Liver (tissue), 9 donors: ENCODE measurements around the gene LRRTM3. TPM values are rescaled to one million over a fixed set of nuclear protein-coding genes. Genes with fewer than 3 reads are reported as not detected.

Source experiments
- DNase-seq: peaks from one replicate; pipeline ENCODE4 v3.0.0-alpha.2; 2017; ENCODE audit warnings: low spot score
- H3K27ac ChIP-seq, 2 donors: one replicate each; pipeline ENCODE4 v1.7.0; 2013; ENCODE audit warnings: inconsistent platforms in 2 of 2, low read length in 2 of 2, control low read depth in 1 of 2, low read depth in 1 of 2, mild to moderate bottlenecking in 1 of 2
- H3K27me3 ChIP-seq, 4 donors: one replicate each; pipeline versions ENCODE4 v1.6.1 to v1.7.0; 2013; ENCODE audit warnings: low read length in 3 of 4, inconsistent platforms in 1 of 4, mild to moderate bottlenecking in 1 of 4, moderate library complexity in 1 of 4; ENCODE audit not compliant: control insufficient read depth in 4 of 4, insufficient read depth in 4 of 4
- H3K36me3 ChIP-seq, 4 donors: one replicate each; pipeline versions ENCODE4 v1.6.1 to v1.7.0; 2013; ENCODE audit warnings: low read length in 3 of 4, mild to moderate bottlenecking in 3 of 4, low read depth in 1 of 4, moderate library complexity in 1 of 4; ENCODE audit not compliant: control insufficient read depth in 4 of 4, insufficient read depth in 3 of 4
- H3K4me1 ChIP-seq, 4 donors: one replicate each; pipeline versions ENCODE4 v1.6.1 to v1.7.0; 2013; ENCODE audit warnings: low read length in 3 of 4, mild to moderate bottlenecking in 3 of 4, moderate library complexity in 1 of 4; ENCODE audit not compliant: control insufficient read depth in 4 of 4, insufficient read depth in 4 of 4
- H3K4me3 ChIP-seq, 3 donors: one replicate each; pipeline versions ENCODE4 v1.6.1 to v1.7.0; 2013; ENCODE audit warnings: low read length in 3 of 3, control low read depth in 1 of 3, low read depth in 1 of 3, mild to moderate bottlenecking in 1 of 3
- H3K9ac ChIP-seq, 2 donors: one replicate each; pipeline ENCODE4 v1.7.0; 2013; ENCODE audit warnings: low read length in 2 of 2, mild to moderate bottlenecking in 2 of 2, moderate library complexity in 2 of 2, control low read depth in 1 of 2, low read depth in 1 of 2
- H3K9me3 ChIP-seq, 4 donors: one replicate each; pipeline versions ENCODE4 v1.6.1 to v1.7.0; 2013; ENCODE audit warnings: low read length in 3 of 4; ENCODE audit not compliant: control insufficient read depth in 4 of 4
- ATF3 ChIP-seq: IDR thresholded peaks from 2 replicates; pipeline ENCODE4 v1.6.1; 2016; ENCODE audit warnings: antibody characterized with exemption
- CTCF ChIP-seq: fragments of 150-350 bp; IDR thresholded peaks from 2 replicates; pipeline ENCODE4 v1.5.1; 2017; ENCODE audit warnings: improper control_type of control experiment, low read depth, low read length; ENCODE audit not compliant: missing input control
- EGR1 ChIP-seq, 2 donors: IDR thresholded peaks; 2 replicates each; pipeline ENCODE4 v1.6.1; 2016 to 2018; ENCODE audit warnings: antibody characterized with exemption in 2 of 2, low read depth in 2 of 2
- FOXA1 ChIP-seq: IDR thresholded peaks from 2 replicates; pipeline ENCODE4 v1.6.1; 2016; ENCODE audit warnings: antibody characterized with exemption
- FOXA2 ChIP-seq: IDR thresholded peaks from 2 replicates; pipeline ENCODE4 v1.6.1; 2016; ENCODE audit warnings: antibody characterized with exemption
- GABPA ChIP-seq, 2 donors: IDR thresholded peaks in 1 of 2; conservative IDR thresholded peaks in 1 of 2; 2 replicates each; pipeline ENCODE4 v1.6.1; 2016; ENCODE audit warnings: antibody characterized with exemption in 2 of 2, mild to moderate bottlenecking in 1 of 2, moderate library complexity in 1 of 2
- HNF4A ChIP-seq, 2 donors: conservative IDR thresholded peaks; 2 replicates each; pipeline ENCODE4 v1.6.1; 2016; ENCODE audit warnings: antibody characterized with exemption in 2 of 2, mild to moderate bottlenecking in 2 of 2
- HNF4G ChIP-seq: IDR thresholded peaks from 2 replicates; pipeline ENCODE4 v1.6.1; 2016; ENCODE audit warnings: antibody characterized with exemption
- JUND ChIP-seq, 2 donors: IDR thresholded peaks; 2 replicates each; pipeline ENCODE4 v1.6.1; 2016; ENCODE audit warnings: antibody characterized with exemption in 2 of 2
- MAX ChIP-seq: IDR thresholded peaks from 2 replicates; pipeline ENCODE4 v1.6.1; 2016; ENCODE audit warnings: antibody characterized with exemption
- NR2F2 ChIP-seq: IDR thresholded peaks from 2 replicates; pipeline ENCODE4 v1.6.1; 2016; ENCODE audit warnings: antibody characterized with exemption
- RAD21 ChIP-seq, 2 donors: IDR thresholded peaks; 2 replicates each; pipeline ENCODE4 v1.6.1; 2016; ENCODE audit warnings: antibody characterized with exemption in 2 of 2, mild to moderate bottlenecking in 2 of 2
- REST ChIP-seq: IDR thresholded peaks from 2 replicates; pipeline ENCODE4 v1.6.1; 2016; ENCODE audit warnings: antibody characterized with exemption, mild to moderate bottlenecking
- RXRA ChIP-seq, 2 donors: IDR thresholded peaks; 2 replicates each; pipeline ENCODE4 v1.6.1; 2017 to 2018; ENCODE audit warnings: antibody characterized with exemption in 2 of 2, mild to moderate bottlenecking in 1 of 2
- SP1 ChIP-seq: IDR thresholded peaks from 2 replicates; pipeline ENCODE4 v1.6.1; 2018; ENCODE audit warnings: antibody characterized with exemption, mild to moderate bottlenecking
- TAF1 ChIP-seq: conservative IDR thresholded peaks from 2 replicates; pipeline ENCODE4 v1.6.1; 2016; ENCODE audit warnings: antibody characterized with exemption, mild to moderate bottlenecking
- YY1 ChIP-seq: IDR thresholded peaks from 2 replicates; pipeline ENCODE4 v1.6.1; 2016; ENCODE audit warnings: antibody characterized with exemption, mild to moderate bottlenecking
- WGBS: extraction: QIAGEN DNeasy Blood & Tissue Kit; methylation state at CpG from one replicate; pipeline ENCODE4 v1.1.7; 2013; 5-methylcytosine and 5-hydroxymethylcytosine counted together
- polyA plus RNA-seq, 2 donors: library from polyadenylated mRNA; stranded (reverse) in 1 of 2; unstranded in 1 of 2; fragments of 200-250 nt in 1 of 2; fragments of >200 nt in 1 of 2; fragmentation: Nextera tagmentation in 1 of 2; extraction: Ambion mirVana in 1 of 2; gene quantifications; one replicate each; pipeline versions ENCODE4 v1.2.1 to v1.2.3, GENCODE V29; 2013 to 2015
- total RNA-seq, 2 donors: library from RNA; depleted of rRNA; stranded (reverse); fragments of >200 nt; gene quantifications; one replicate each; pipeline ENCODE4 v1.2.3, GENCODE V29; 2014
- donor health status: healthy.
- donor health status: healthy.
- donor health status: healthy.
- donor health status: healthy.
- donor health status: healthy.

LRRTM3 gene
- total and polyA plus RNA-seq, 4 donors = 0.67 TPM; not detected in 3

GRCh38 chr10:66941491-66941890 is 15.7 kb downstream of the LRRTM3 start:
- 81% methylated on average over 5 of the region's 5 CpGs for WGBS
- no peaks in the 10 kb centered on the region for H3K36me3 ChIP-seq
- no peak overlapping the region for H3K4me3 ChIP-seq
- H3K9me3 ChIP-seq = no peaks in the 10 kb centered on the region
- no peaks in the 10 kb centered on the region for H3K27me3 ChIP-seq
- no peaks in the 10 kb centered on the region for H3K4me1 ChIP-seq
- no peak overlapping the region for H3K27ac ChIP-seq
- no peak for TF ChIP-seq EGR1 (IDR thresholded peaks at IDR 0.05; ENCODE audit: low read depth in 2 of 2)
- no peak for TF ChIP-seq GABPA (IDR thresholded peaks at IDR 0.05 in 1 of 2, conservative IDR thresholded peaks at IDR 0.05 in 1 of 2)
- TF ChIP-seq HNF4A (conservative IDR thresholded peaks at IDR 0.05) = no peak
- no peak for TF ChIP-seq TAF1
- no peak for TF ChIP-seq FOXA1
- no peak for TF ChIP-seq YY1
- DNase-seq = no peak
- H3K9ac ChIP-seq = no peak overlapping the region

GRCh38 chr10:66942407-66942806 is 16.6 kb downstream of the LRRTM3 start:
- WGBS = 96% methylated on average over 1 of the region's 1 CpG
- no peak overlapping the region for H3K4me3 ChIP-seq
- no peak for DNase-seq
- H3K9ac ChIP-seq = no peak overlapping the region
- H3K27ac ChIP-seq = no peak overlapping the region
- H3K9me3 ChIP-seq = no peaks in the 10 kb centered on the region
- H3K4me1 ChIP-seq = no peaks in the 10 kb centered on the region
- no peak for TF ChIP-seq MAX
- TF ChIP-seq YY1 = no peak
- TF ChIP-seq NR2F2 = no peak
- no peak for TF ChIP-seq FOXA1
- TF ChIP-seq EGR1 (IDR thresholded peaks at IDR 0.05; ENCODE audit: low read depth in 2 of 2) = no peak
- no peak for TF ChIP-seq ATF3
- TF ChIP-seq REST = no peak
- TF ChIP-seq HNF4A (conservative IDR thresholded peaks at IDR 0.05) = no peak
- no peak for TF ChIP-seq JUND (IDR thresholded peaks at IDR 0.05)
- no peaks in the 10 kb centered on the region for H3K36me3 ChIP-seq
- no peaks in the 10 kb centered on the region for H3K27me3 ChIP-seq

GRCh38 chr10:66943590-66943989 is 17.8 kb downstream of the LRRTM3 start:
- H3K4me3 ChIP-seq = no peak overlapping the region
- no peak for DNase-seq
- no peaks in the 10 kb centered on the region for H3K36me3 ChIP-seq
- H3K9me3 ChIP-seq = no peaks in the 10 kb centered on the region
- H3K27me3 ChIP-seq = no peaks in the 10 kb centered on the region
- 94% methylated on average over 2 of the region's 2 CpGs for WGBS
- no peak overlapping the region for H3K27ac ChIP-seq
- H3K9ac ChIP-seq = no peak overlapping the region
- no peaks in the 10 kb centered on the region for H3K4me1 ChIP-seq
- TF ChIP-seq RXRA (IDR thresholded peaks at IDR 0.05) (no peak), REST (no peak), TAF1 (no peak), ATF3 (no peak), HNF4A (conservative IDR thresholded peaks at IDR 0.05) (no peak), FOXA2 (no peak), EGR1 (IDR thresholded peaks at IDR 0.05; ENCODE audit: low read depth in 2 of 2) (no peak), FOXA1 (no peak), NR2F2 (no peak), HNF4G (no peak), RAD21 (IDR thresholded peaks at IDR 0.05) (no peak), MAX (no peak), YY1 (no peak), CTCF (no peak), JUND (IDR thresholded peaks at IDR 0.05) (no peak), GABPA (IDR thresholded peaks at IDR 0.05 in 1 of 2, conservative IDR thresholded peaks at IDR 0.05 in 1 of 2) (no peak), SP1 (no peak)
